PC-9 (cell line): ENCODE results near the gene DPYSL4. TPM values are rescaled to one million over a fixed set of nuclear protein-coding genes. Genes with fewer than 3 reads are reported as not detected.

Experiments used
- BruUV-seq: library from RNA; stranded (reverse); fragments of 400-500 nt; replicated peaks from 2 replicates; lab custom pipeline; 2021; lab: Mats Ljungman, UMichigan
- CTCF ChIA-PET: fragments of 300-600 bp; sonication (Branson Sonifier 250); formaldehyde crosslinking; loops from one replicate; lab custom pipeline; 2022; ENCODE audit warnings: antibody characterized with exemption; lab: Charles Lee
- POLR2A ChIA-PET: fragments of 300-600 bp; sonication (Branson Sonifier 250); formaldehyde crosslinking; loops from one replicate; lab custom pipeline; 2022; ENCODE audit warnings: antibody characterized with exemption; ENCODE audit not compliant: unreplicated experiment; lab: Charles Lee
- DNase-seq, 2 experiments: peaks; one replicate each; pipeline versions ENCODE4 v3.0.0 to v3.0.0-alpha.2; 2015 to 2022; ENCODE audit warnings: mixed read lengths in 1 of 2
- H2AFZ ChIP-seq: fragments of 200-600 bp; sonication (generic); 2 replicates; pipeline ENCODE4 v1.8.1; 2017; ENCODE audit warnings: antibody characterized with exemption
- H3F3A ChIP-seq: fragments of 200-600 bp; sonication (generic); 2 replicates; pipeline ENCODE4 v1.8.1; 2017; ENCODE audit warnings: antibody characterized with exemption, mild to moderate bottlenecking, low read depth; ENCODE audit not compliant: insufficient read depth
- H3K27ac ChIP-seq: fragments of 200-600 bp; sonication (generic); 2 replicates; pipeline ENCODE4 v1.6.1; 2016; ENCODE audit warnings: mixed run types
- H3K27me3 ChIP-seq: fragments of 200-600 bp; sonication (generic); 2 replicates; pipeline ENCODE4 v1.6.1; 2016; ENCODE audit warnings: low read depth, mixed run types; ENCODE audit not compliant: insufficient read depth
- H3K36me3 ChIP-seq: fragments of 200-600 bp; sonication (generic); 2 replicates; pipeline ENCODE4 v1.6.1; 2016; ENCODE audit warnings: low read depth, mixed run types
- H3K4me1 ChIP-seq: fragments of 200-600 bp; sonication (generic); replicated peaks from 2 replicates; pipeline ENCODE4 v1.6.1; 2016; ENCODE audit warnings: mixed run types; ENCODE audit not compliant: insufficient read depth
- H3K4me2 ChIP-seq: fragments of 200-600 bp; sonication (generic); 2 replicates; pipeline ENCODE4 v1.6.1; 2017; ENCODE audit warnings: mixed run types
- H3K4me3 ChIP-seq: fragments of 200-600 bp; sonication (generic); 2 replicates; pipeline ENCODE4 v1.6.1; 2016; ENCODE audit warnings: mixed run types
- H3K79me2 ChIP-seq: fragments of 200-600 bp; sonication (generic); 2 replicates; pipeline ENCODE4 v1.6.1; 2017; ENCODE audit warnings: low read depth, mixed run types
- H3K9me2 ChIP-seq: fragments of 200-600 bp; sonication (generic); 2 replicates; pipeline ENCODE4 v1.8.1; 2017; ENCODE audit warnings: mild to moderate bottlenecking; ENCODE audit not compliant: insufficient read depth
- H3K9me3 ChIP-seq: fragments of 200-600 bp; sonication (generic); 2 replicates; pipeline ENCODE4 v1.8.1; 2016; ENCODE audit warnings: low read depth; ENCODE audit not compliant: insufficient read depth
- H4K20me1 ChIP-seq: fragments of 200-600 bp; sonication (generic); 2 replicates; pipeline ENCODE4 v1.8.1; 2017; ENCODE audit not compliant: insufficient read depth
- CTCF ChIP-seq: fragments of 200-600 bp; sonication (generic); conservative IDR thresholded peaks from 2 replicates; pipeline ENCODE4 v1.6.1; 2017; ENCODE audit warnings: mixed run types, antibody characterized with exemption, mild to moderate bottlenecking, moderate library complexity
- EZH2 ChIP-seq: fragments of 200-600 bp; sonication (generic); IDR thresholded peaks from 2 replicates; pipeline ENCODE4 v1.8.0; 2017; ENCODE audit warnings: antibody characterized with exemption, low read depth
- intact Hi-C: fragments of 100-400 bp; cut with micrococcal nuclease; formaldehyde crosslinking; loops from one replicate; pipeline ENCODE4 v1.10.0; 2022; ENCODE audit not compliant: unreplicated experiment
- total RNA-seq: library from RNA; stranded (reverse); gene quantifications from 2 replicates; pipeline ENCODE4 v1.2.3, GENCODE V29; 2021

The DPYSL4 gene
- total RNA-seq, 1 experiment from 2014 or later = 4.8 TPM

GRCh38 chr10:132143162-132143561 is 43.6 kb upstream of the DPYSL4 start:
- H3K27me3 ChIP-seq = no peaks in the 10 kb centered on the region
- H3K4me1 ChIP-seq = no peaks in the 10 kb centered on the region
- intact Hi-C loops = loop anchor here (10.0 kb wide), 1 partner anchor 118 kb away; no protein-coding TSS in a partner anchor
- POLR2A ChIA-PET = no interaction called here
- no peak overlapping the region for H2AFZ ChIP-seq
- H3K9me2 ChIP-seq = no peaks in the 10 kb centered on the region
- TF ChIP-seq EZH2 (no peak), CTCF (no peak)
- BruUV-seq = no TSS peak
- no peak overlapping the region for H3K4me3 ChIP-seq
- no peak for DNase-seq
- H3K36me3 ChIP-seq = no peaks in the 10 kb centered on the region
- no peaks in the 10 kb centered on the region for H3K9me3 ChIP-seq
- H3K27ac ChIP-seq = no peak overlapping the region
- H3K79me2 ChIP-seq = no peaks in the 10 kb centered on the region
- CTCF ChIA-PET = no interaction called here
- no peaks in the 10 kb centered on the region for H4K20me1 ChIP-seq
- H3K4me2 ChIP-seq = no peak overlapping the region
- H3F3A ChIP-seq = no peaks in the 10 kb centered on the region

- CTCF ChIA-PET = no interaction called here
- Histone ChIP-seq H2AFZ (no peak overlapping the region), H3F3A (no peaks in the 10 kb centered on the region), H3K27me3 (no peaks in the 10 kb centered on the region), H3K79me2 (no peaks in the 10 kb centered on the region), H3K36me3 (no peaks in the 10 kb centered on the region), H3K4me1 (no peaks in the 10 kb centered on the region), H3K4me2 (no peak overlapping the region), H3K9me2 (no peaks in the 10 kb centered on the region), H3K4me3 (no peak overlapping the region), H3K27ac (no peak overlapping the region), H3K9me3 (no peaks in the 10 kb centered on the region), H4K20me1 (no peaks in the 10 kb centered on the region)
- POLR2A ChIA-PET = no interaction called here
- no peak for DNase-seq
- BruUV-seq = no TSS peak
- TF ChIP-seq EZH2 (no peak), CTCF (no peak)
- intact Hi-C loops = loop anchor here (10.0 kb wide), 1 partner anchor 119 kb away; no protein-coding TSS in a partner anchor
Measured at GRCh38 chr10:132144086-132144485, 42.7 kb upstream of the DPYSL4 start.

GRCh38 chr10:132145002-132145401 is 41.7 kb upstream of the DPYSL4 start:
- intact Hi-C loops = loop anchor here (10.0 kb wide), 1 partner anchor 120 kb away; no protein-coding TSS in a partner anchor
- DNase-seq = no peak
- BruUV-seq = no TSS peak
- H3K4me1 ChIP-seq = no peaks in the 10 kb centered on the region
- no peak overlapping the region for H2AFZ ChIP-seq
- H3K27ac ChIP-seq = no peak overlapping the region
- no peaks in the 10 kb centered on the region for H3K9me2 ChIP-seq
- POLR2A ChIA-PET = no interaction called here
- no peaks in the 10 kb centered on the region for H4K20me1 ChIP-seq
- no peaks in the 10 kb centered on the region for H3K9me3 ChIP-seq
- H3K27me3 ChIP-seq = no peaks in the 10 kb centered on the region
- TF ChIP-seq EZH2 (no peak), CTCF (no peak)
- CTCF ChIA-PET = no interaction called here
- H3F3A ChIP-seq = no peaks in the 10 kb centered on the region
- no peak overlapping the region for H3K4me3 ChIP-seq
- H3K36me3 ChIP-seq = no peaks in the 10 kb centered on the region
- H3K79me2 ChIP-seq = no peaks in the 10 kb centered on the region
- no peak overlapping the region for H3K4me2 ChIP-seq
